Hepatocyte (in vitro differentiated cells): Measurements from ENCODE around the gene MYH6.
A peak's percentile ranks its signal among the peaks of the same experiment; 100 is the strongest.

Experiments
- CTCF ChIP-seq: fragments of 200-600 bp; sonication (generic); IDR thresholded peaks from 2 replicates; pipeline ENCODE4 v1.5.1; 2016; ENCODE audit warnings: antibody characterized with exemption, mild to moderate bottlenecking; ENCODE audit not compliant: poor library complexity
- EZH2 ChIP-seq: fragments of 200-600 bp; sonication (generic); IDR thresholded peaks from 2 replicates; pipeline ENCODE4 v1.6.1; 2016; ENCODE audit warnings: antibody characterized with exemption, mild to moderate bottlenecking, borderline replicate concordance
- EZH2phosphoT487 ChIP-seq: fragments of 200-600 bp; sonication (generic); IDR thresholded peaks from one replicate; pipeline ENCODE4 v1.6.1; 2018; ENCODE audit warnings: antibody characterized with exemption, mild to moderate bottlenecking, low read depth, moderate library complexity; ENCODE audit not compliant: unreplicated experiment, severe bottlenecking

- TF ChIP-seq CTCF (peak; percentile 85), EZH2 (no peak), EZH2phosphoT487 (no peak)
These were observed 28.5 kb downstream of the MYH6 start for GRCh38 chr14:23379366-23380196.
